Activated T-helper 1 cell treated with Interleukin-2 at 50 U/mL for 16 hours (primary cell): ENCODE data around the gene SH3BGRL2.
"Not testable (repeated sequence)": the region's sequence is repeated elsewhere in the genome, so short reads cannot be mapped to it uniquely, and the experiment has no call there.

Experiments used
- DNase-seq: peaks from one replicate; pipeline ENCODE4 v3.0.0-alpha.2; 2020; ENCODE audit warnings: low read depth

SH3BGRL2 gene

DNA sequence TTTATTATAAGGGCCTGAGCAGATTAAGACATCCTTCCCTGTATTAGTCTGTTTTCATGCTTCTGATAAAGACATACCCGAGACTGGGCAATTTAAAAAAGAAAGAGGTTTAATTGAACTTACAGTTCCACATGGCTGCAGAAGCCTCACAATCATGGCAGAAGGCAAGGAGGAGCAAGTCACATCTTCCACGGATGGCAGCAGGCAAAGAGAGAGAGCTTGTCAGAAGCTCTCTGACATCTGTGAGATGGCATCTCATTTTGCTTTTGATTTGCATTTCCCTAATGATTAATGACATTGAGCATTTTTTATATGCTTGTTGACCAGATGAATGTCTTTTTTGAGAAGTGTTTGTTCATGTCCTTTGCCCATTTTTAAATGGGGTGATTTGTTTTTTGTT, 114.2 kb downstream of the SH3BGRL2 start:
- not testable (repeated sequence) for DNase-seq

DNA sequence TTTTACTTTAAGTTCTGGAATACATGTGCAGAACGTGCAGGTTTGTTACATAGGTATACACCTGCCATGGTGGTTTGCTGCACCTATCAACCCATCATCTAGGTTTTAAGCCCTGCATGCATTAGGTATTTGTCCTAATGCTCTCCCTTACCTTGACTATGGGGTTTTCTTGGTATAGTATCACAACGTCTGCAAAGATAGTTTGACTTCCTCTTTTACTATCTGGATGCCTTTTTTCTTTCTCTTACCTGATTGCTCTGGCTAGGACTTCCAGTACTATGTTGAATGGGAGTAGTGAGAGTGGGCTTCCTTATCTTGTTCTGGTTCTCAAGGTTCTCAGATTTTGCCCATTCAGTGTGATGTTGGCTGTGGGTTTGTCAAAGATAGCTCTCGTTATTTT, 115.2 kb downstream of the SH3BGRL2 start:
- DNase-seq, result not testable (repeated sequence)

- no peak for DNase-seq
Observed at GRCh38 chr6:79750806-79751205, 119.7 kb downstream of the SH3BGRL2 start.
